Right ventricle myocardium superior (tissue), 1 donor: ENCODE data around the gene PPM1F. TPM values are rescaled to one million over a fixed set of nuclear protein-coding genes. Genes with fewer than 3 reads are reported as not detected.

ENCODE experiments used
- ATAC-seq: fragments of 200-7000 bp; cut with Tn5 transposase; one replicate; pipeline ENCODE4 v1.9.1; 2020; ENCODE audit warnings: mild to moderate bottlenecking; ENCODE audit not compliant: poor library complexity
- DNase-seq: peaks from one replicate; pipeline ENCODE4 v3.0.0-alpha.2; 2020
- intact Hi-C: fragments of 100-400 bp; cut with DNase I; formaldehyde crosslinking; loops from one replicate; pipeline ENCODE4 v1.11.2; 2022
- total RNA-seq: library from RNA; stranded (reverse); fragmentation: NEBNext Ultra II Directional; extraction: Animal tissue kit (Norgen Biotek cat#: 25700); gene quantifications from one replicate; pipeline ENCODE4 v1.2.1, GENCODE V29; 2021
- donor health status: DM: no; HTN: yes; CAD: no; lungs with severe emphysema.

Gene PPM1F
- total RNA-seq, 1 donor from 2014 or later: 19.3 TPM

DNA sequence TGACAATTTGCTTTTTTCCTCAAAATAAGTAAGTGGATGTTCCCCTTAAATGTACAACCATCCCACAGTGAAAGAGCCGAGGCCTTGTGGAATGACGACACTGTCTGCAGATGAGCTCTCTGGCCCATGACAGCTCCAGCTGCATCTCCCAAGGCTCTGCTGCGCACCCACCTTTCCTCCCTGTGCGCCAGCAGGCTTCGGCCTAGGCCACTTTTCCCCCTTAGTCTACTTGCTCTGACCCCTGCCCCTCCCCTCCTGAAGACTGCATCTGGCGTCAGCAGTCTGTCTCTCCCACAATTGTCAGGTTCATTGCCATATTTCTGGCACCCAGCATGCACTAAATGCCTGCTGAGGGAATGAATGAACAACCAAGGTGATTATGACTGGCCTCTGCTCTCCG is 27.9 kb upstream of the PPM1F start:
- ATAC-seq (no peak), DNase-seq (no peak)
- intact Hi-C loops: no loop called here

DNA sequence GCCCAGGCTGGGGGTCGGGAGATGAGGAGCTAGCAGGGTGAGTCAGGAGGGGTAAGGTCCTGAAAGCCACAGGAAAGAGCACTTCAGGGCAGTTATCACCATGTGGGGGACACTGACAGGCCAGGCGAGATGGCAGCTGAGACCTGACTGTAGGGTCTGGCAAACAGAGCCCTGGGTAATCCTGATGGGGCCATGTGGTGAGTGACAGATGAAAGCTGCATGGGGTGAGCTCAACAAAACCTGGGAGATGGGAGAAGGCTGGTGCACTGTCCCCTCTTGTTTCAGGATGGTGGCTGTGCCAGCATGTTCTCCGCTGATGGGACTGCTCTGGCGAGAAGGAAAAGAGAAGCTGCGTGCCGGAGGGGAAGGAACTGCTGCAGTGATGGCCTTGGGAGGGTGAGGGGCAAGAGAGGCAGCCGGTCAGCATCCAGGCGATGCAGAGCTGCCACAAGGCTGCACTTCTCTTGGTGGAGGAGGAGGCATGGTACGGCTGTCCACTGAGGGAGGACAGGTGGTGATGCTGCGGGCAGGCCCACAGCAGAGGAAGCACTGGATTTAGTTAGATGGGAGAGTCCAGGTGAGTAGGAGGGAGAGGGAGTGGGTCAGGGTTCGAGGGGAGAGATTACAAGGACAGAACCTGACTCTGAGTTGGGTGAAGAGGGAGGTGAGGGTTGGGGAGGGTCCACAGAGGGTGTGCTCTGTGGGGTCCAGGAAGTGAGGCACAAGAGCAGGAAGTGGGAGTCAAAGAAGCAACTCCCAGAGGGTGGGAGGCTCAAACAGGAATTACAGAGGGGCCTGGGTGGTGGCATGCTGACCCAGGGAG is 26.1 kb upstream of the PPM1F start:
- intact Hi-C loops: no loop called here
- no peak for ATAC-seq
- no peak for DNase-seq

DNA sequence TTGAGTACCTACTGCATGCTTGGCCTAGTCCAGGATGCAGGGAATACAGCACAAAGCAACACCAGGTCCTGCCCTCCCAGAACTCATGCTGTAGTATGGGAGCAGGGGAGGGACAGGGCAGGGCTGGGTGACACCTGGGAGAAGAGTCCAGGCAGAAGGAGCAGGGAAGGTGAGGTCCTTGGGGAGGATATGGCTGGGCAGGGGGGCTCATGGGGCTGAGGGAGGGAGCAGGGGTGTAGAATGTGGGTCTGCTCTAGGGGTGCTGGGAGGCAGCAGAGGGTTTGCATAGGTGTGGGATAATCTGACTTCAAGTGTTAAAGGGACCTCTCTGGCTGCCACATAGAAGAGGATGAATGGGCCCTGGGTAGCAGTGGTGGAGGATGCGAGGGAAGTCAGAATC is 25.2 kb upstream of the PPM1F start:
- ATAC-seq: no peak
- intact Hi-C loops: no loop called here
- DNase-seq: no peak

DNA sequence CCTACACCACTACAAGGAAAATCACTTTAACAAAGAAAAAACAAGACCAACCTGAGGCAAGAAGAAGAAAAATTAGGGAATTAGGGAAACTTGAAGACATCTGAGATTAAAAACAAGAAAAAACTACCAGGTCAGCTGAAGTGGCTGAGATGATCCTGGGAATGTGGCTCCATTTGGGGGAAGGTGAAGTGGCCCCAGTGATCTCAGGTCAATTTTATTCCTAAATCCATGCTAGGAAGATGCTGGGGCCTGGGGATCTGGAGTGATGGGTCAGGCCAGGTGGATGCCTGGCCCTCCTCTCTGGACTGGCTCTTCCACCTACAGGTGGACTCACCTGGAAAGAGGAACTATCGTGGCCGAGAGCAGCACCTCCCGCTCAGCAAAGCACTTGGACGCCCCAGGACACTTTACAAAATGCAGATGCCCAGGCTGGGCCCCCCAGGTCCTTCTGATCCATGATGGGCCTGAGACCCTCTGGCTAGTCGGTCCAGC is 23.3 kb upstream of the PPM1F start:
- no peak for ATAC-seq
- intact Hi-C loops: no loop called here
- no peak for DNase-seq

DNA sequence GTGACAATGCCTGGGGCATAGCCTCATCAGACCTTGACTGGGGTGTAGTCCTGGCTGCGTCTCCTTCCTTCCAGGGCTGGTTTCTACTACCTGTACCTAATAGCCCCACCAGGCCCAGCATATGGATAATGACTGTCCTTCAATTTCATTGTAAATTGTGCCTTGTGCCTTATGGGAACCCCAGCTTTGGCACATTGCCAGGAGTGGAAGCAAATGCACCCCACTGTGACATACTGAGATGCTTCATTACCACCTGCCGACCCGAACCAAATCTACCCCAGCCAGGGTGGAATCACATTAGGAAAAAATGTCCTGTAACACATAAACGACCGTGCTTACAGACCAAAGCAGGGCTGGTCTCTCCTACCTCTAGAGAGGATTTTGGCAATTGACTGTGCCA is 22.6 kb upstream of the PPM1F start:
- no peak for ATAC-seq
- DNase-seq: no peak
- intact Hi-C loops: no loop called here

DNA sequence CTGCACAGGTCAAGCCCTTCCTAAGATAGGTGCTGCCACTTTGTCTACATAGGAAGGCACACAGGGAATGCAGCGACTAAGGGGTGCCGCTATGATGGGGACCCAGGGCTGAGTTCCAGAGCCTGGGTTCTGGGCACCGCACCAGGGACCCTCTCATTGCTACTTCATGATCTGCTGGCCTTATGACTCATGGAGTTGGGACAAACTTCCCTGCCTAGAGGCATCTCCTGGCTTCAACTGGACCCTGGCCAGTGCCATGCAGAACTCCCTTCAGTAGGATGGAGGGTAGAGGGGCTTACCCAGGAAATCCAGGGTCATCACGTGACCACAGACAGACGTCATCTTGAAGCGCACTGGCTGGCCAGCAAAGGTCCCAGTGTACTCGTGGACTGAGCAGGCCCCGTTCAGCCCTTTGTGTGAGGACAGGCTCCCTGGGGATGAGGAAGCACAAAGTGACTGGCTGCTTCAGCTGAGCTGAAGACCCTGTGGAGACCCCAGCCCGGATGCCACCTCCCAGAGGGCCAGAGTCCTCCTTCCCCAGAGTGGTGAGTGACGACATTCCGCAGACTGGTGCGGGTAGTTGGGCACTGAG is 21.5 kb upstream of the PPM1F start:
- intact Hi-C loops: no loop called here
- DNase-seq (no peak), ATAC-seq (no peak)

DNA sequence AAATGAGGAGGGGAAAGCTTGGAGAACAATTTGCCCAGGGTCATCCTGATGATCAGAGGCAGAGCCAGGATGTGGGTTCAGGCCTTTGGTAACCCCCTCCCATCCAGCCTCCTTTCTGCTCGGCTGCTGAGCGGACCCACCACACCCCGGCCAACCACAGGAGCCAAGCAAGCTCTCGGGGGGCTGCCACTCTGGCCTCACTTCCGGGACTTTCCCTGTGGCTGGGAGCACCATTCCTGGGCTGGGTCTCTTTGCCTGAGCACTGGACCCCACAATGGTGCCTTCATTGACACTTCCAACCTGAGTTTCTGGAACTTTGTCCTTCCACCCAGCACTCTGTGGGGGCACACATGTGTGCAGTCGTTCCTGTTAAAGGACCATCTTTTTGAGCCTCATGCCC is 20.2 kb upstream of the PPM1F start:
- no peak for ATAC-seq
- no peak for DNase-seq
- intact Hi-C loops: no loop called here

DNA sequence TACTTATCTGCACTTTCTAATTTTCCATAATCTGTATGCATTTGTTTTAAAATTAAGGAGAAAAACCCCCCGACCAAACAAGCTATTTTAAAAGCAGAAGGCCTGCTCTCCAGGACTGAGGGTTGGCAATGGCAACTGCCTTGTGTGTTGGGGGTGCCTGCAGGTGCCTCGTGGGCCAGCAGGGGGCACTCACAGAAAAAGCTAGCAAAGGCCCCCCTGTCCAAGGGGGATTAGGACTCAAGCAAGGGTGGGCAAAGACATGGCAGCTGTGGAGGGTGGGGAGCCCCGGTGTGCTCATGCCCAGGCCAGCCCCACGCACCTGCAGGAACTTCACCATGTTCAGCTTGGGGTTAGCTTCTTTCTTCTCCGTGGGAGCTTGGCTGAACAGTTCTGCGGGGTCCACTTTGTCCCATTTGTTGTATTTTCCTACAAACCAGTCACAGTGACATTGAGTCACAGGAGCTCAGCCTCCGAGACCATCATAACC is 19.7 kb upstream of the PPM1F start:
- intact Hi-C loops: no loop called here
- ATAC-seq (peak; percentile 55), DNase-seq (no peak)

DNA sequence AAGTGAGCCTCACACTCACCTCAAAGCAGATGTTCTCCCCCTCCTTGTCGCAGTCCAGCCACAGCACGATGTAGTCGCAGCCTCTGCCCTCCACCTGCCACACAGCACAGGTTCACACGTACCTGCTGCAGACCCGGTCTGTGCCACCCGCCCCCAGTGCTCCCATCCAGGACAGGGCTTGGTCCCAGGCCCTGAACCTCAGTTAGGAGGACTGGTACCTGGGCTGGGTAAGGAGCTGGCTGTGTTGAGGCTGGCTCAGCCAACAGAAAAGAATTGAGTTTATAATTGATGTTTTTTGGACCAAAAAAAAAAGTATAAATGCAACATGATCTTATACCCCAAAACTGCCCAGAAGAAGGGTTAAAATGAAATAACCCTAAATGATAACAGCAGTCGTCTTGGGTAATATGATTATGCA is 19.2 kb upstream of the PPM1F start:
- DNase-seq (no peak), ATAC-seq (no peak)
- intact Hi-C loops: no loop called here

DNA sequence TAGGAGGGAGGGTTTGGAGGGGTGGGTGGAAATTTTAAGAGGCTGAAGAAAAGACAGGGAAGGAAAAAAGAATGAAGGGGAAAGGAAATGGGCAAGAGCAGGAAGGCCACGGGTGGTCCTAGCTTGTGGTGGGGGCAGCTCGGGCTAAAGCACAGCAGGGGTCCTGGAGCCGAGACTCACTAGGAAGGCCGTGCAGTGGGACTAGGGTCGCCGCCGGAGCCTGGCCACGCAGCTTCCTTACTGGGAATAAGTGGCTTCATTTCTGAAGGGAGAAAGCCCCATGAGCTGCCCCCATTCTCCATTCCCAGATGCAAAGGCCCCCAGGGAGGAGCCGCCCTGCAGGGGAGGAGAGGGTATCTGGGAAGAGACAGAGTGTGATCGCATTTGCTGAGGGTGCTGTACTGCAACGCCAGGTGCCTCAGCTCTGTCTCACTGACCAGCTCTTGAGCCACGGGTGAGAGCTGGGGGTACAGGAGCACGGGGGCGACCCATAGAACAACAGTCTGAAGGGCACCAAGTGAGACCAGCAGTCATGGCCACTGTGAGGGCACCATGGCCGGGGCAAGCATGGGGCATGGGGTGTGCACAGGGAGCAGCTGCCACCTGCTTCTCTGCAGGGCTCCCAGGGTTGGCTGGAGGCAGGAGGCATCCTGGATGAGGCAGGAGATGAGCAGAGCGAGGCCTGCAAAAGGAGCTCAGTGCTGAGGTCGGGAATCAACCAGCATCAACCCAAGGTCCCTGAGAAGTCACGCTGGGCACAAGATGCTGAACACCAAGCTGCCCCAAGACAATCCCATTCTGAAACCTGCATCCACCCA is 18.4 kb upstream of the PPM1F start:
- ATAC-seq: no peak
- intact Hi-C loops: no loop called here
- no peak for DNase-seq

DNA sequence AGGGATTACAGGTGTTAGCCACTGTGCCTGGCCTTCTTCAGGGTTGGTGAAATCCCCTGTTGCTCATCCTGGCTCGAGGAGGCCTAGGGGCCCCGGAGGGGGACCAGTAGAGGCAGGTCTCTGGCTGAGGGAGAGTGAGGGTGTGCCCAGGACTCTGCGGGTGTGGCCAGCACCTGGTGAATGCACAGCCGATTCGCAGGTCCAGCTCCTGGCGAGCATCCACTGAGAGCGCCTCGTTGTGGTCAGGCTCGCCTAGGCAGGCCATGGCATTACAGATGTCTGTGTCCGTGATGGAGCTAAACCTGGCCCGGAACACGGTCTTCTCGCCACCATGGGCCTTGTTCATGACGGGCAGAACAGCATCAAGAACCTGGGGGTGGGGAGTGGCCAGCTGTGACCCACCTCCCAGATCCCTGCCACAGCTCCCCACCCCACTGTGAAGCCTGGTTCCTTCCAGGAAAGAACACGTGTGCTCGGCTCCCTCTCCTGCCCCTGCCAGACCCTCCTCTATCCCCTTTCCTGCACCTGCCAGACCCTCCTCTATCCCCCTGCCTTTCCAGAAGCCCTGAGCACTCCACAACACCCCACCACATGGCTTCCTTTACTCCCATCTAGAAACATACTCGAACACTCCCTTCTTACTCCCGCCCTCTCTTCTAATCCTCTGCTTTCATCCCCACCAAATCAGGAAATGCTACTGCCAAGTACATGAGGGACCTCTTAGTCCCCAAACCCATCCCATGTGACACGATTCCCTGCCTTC is 17.6 kb upstream of the PPM1F start:
- ATAC-seq (no peak), DNase-seq (no peak)
- intact Hi-C loops: no loop called here

DNA sequence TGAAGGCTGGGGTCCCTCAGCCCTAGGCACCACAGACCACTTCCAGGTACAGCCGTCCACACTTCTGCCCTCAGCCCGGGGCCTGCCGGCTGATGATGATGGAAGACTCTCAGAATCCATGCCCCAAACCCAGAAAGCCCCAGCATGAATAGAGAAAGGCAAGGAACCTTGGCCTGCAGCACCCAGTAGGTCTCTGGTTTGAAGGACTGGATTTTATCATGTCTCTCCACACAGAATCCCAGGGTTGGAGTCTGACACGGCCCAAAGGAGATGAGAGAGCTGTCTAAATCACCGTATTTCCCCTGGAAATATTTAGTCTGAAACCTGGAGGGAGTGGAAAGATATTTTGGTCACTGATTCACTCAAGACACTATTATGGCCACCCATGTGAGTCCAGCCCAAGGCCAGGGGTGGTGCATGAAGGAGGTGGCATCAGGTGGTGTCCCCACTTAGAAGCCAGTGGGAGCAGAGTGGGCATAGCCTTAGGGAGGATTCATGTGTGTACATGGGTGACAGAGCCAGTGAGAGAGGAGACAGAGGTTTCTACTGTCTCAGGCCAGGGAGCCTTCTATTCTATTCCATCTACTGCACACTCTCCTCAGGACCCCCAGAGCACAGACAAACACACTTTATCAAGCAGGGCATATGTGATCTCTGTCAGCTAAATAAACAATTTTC is 15.9 kb upstream of the PPM1F start:
- intact Hi-C loops: no loop called here
- no peak for ATAC-seq
- no peak for DNase-seq

DNA sequence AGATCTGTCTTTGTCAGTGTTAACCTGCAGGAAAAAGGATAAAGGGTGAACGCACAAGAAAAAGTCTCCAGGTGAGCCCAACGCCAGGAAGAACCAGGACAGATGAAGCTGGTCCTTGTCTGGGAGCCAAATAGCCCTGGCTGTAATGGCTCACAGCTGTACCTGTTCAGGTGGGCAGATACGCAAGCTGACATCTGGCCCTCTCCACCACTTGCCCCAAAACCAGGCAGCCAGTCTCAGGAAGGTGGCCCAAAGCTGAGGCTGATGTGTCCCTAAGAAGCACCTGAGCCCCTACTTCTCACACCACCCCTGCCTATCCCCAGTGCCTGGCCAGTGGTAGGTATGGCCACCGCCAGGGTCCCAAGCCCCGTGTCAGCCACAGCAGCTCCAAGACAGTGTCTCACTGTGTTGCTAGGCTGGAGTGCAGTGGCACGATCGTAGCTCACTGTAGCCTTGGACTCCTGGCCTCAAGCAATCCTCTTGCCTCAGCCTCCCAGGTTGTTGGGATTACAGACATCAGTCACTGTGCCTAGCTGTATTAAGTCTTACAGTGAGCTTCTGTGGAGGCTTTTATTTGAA is 15.1 kb upstream of the PPM1F start:
- no peak for ATAC-seq
- DNase-seq: no peak
- intact Hi-C loops: no loop called here

DNA sequence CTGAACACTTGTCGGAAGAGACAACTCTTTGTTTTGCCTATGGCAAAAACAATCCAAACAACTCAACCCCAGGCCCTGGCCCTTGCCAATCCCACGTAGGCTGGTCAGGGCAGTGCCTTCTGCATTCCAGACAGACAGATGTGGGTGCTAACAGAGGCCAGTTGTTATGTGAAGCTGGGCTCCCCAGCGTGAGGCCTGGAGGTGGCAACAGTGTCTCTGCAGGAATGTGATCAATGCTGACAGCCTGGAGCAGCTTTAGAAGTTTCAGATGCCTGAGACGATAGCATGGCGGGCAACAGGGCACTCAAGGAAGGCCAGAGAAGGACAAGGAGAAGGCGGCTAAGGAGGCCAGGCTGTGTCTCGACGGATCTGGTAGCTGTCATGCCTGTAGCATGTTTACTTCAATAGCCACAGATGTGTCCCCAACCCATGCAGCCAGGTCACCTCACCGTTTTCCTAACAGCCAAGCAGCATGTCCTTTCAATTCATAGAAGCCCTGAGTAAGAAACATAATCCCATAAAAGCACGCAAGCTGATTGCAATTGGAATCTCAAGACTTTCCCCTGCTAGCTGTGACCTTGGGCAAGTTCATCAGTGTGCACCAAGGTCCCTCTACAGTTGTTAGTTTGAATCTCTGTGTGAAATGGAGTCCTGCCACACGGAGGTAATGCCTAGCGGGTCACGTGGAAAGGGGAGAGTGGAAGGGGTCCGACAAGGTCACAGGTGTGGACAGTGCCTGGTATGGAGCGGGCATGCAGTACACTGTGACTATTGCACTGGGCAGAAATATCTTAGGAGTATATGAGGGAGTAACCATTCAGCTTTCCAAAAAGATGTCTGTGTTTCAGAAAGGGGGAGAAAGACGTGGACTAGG is 14.2 kb upstream of the PPM1F start:
- no peak for DNase-seq
- intact Hi-C loops: no loop called here
- ATAC-seq: no peak

DNA sequence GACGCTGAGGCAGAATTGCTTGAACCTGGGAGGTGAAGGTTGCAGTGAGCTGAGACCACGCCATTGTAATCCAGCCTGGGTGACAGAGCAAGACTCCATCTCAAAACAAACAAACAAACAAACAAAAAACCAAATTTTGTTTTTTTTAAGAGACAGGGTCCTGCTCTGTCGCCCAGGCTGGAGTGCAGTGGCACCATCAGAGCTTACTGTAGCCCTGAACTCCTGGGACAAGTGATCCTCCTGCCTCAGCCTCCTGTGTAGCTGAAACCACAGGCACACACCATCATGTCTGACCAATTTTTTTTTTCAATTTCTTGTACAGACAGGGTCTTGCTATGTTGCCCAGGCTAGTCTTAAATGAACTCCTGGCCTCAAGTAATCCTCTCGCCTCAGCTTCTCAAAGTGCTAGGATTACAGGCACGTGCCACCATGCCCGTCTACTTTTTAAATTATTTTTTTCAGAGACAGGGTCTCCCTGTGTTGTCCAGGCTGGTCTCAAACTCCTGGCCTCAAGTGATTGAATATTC is 13.2 kb upstream of the PPM1F start:
- no peak for DNase-seq
- intact Hi-C loops: no loop called here
- no peak for ATAC-seq

DNA sequence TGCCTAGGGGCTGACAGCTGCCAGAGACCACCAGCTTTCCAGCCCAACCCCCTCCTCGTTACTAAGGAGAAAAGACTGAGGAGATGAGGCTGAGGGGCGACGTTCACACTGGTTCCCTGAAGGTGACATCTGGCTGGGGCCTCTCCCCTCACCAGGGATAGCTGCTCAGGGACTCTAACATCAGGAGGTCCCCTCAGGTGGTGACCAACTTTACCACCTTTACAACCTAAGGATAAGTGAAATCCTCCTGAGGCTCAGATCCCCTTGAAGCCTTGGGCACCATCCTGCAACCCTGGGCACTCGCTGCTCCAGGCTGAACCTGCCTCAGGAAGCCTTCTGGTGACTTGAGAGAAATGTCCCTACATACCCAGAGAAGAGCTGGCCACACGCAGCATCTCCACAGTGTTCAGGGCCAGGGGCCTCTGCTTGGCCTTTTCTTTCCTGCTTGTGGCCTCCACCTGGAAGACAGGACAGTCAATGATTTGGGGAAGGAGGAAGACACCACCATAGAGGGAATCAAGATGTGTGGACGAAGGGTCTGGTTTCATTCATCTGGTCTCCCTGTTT is 12.4 kb upstream of the PPM1F start:
- DNase-seq: no peak
- intact Hi-C loops: no loop called here

DNA sequence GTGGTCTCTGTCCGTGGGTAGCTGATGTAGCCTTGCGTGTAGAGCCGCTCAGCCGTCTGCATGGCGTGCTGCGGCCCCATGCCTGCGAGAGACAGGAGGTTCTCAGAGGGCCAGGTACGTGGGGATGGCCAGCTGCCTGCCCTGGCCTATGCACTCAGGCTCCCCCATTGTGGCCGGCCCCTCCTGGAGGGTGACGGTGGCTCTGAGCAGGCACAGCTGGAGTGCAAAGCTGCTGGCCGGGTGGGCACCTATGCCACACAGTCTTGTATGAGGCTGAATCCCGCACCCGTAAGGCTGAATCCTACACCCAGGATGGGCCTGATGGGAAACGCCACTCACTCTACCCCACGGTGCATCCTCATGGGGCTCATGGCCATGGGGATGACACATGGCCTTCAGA is 11.6 kb upstream of the PPM1F start:
- DNase-seq (no peak), ATAC-seq (no peak)
- intact Hi-C loops: no loop called here

More for the DNA sequence above, 12.4 kb upstream of the PPM1F start:
- ATAC-seq: no peak
